Naive thymus-derived CD8-positive, alpha-beta T cell (primary cell): ENCODE measurements around the gene KCNH3. TPM values are rescaled to one million over a fixed set of nuclear protein-coding genes. Genes with fewer than 3 reads are reported as not detected.

Experiments
- ATAC-seq, 2 donors: fragments of 150-1000 bp; cut with Tn5 transposase in 1 of 2; sonication (Bioruptor Pico), chemical (Tn5 transposase) in 1 of 2; 1 replicate in 1 of 2; 2 replicates in 1 of 2; pipeline ENCODE4 v1.10.0; 2021; ENCODE audit warnings: mild to moderate bottlenecking in 2 of 2, moderate library complexity in 2 of 2
- POLR2A ChIA-PET: fragments of 350-600 bp; sonication (Branson Sonifier 250); formaldehyde crosslinking; loops from one replicate; lab custom pipeline; 2021; ENCODE audit warnings: antibody characterized with exemption; lab: Charles Lee
- DNase-seq, 10 donors: peaks; one replicate each; pipeline versions ENCODE4 v3.0.0 to v3.0.0-alpha.2; 2020 to 2022
- H3K27ac Mint-ChIP-seq, 10 donors: one replicate each; pipeline ENCODE4 v1.8.0; 2020 to 2022; ENCODE audit warnings: mild to moderate bottlenecking in 10 of 10, mixed read lengths in 10 of 10, moderate library complexity in 4 of 10, inconsistent platforms in 1 of 10
- H3K27me3 Mint-ChIP-seq, 5 donors: one replicate each; pipeline ENCODE4 v1.8.0; 2021 to 2022; ENCODE audit warnings: mixed read lengths in 5 of 5
- H3K36me3 Mint-ChIP-seq, 3 donors: one replicate each; pipeline ENCODE4 v1.8.0; 2020 to 2022; ENCODE audit warnings: mixed read lengths in 3 of 3, mild to moderate bottlenecking in 2 of 3, inconsistent platforms in 1 of 3
- H3K4me1 Mint-ChIP-seq, 4 donors: one replicate each; pipeline ENCODE4 v1.8.0; 2021 to 2022; ENCODE audit warnings: mixed read lengths in 4 of 4
- H3K4me3 Mint-ChIP-seq, 10 donors: one replicate each; pipeline ENCODE4 v1.8.0; 2020 to 2022; ENCODE audit warnings: mild to moderate bottlenecking in 10 of 10, mixed read lengths in 10 of 10, moderate library complexity in 6 of 10, inconsistent platforms in 1 of 10
- H3K9me3 Mint-ChIP-seq, 9 donors: one replicate each; pipeline ENCODE4 v1.8.0; 2020 to 2022; ENCODE audit warnings: mixed read lengths in 9 of 9, mild to moderate bottlenecking in 3 of 9, inconsistent platforms in 1 of 9, moderate library complexity in 1 of 9
- polyA plus RNA-seq, 3 donors: library from polyadenylated mRNA; unstranded; fragments of 300-500 nt; fragmentation: Illumina TruSeq; gene quantifications; one replicate each; pipeline ENCODE4 v1.2.3, GENCODE V29; 2021
- total RNA-seq, 8 experiments: library from RNA in 2 of 8; stranded (reverse) in 2 of 8; gene quantifications; one replicate each; pipeline ENCODE4 v1.2.3 and lab custom pipeline; 2021 to 2026

Gene KCNH3
- total and polyA plus RNA-seq, 5 experiments from 2014 or later: 2.4 to 8.5 (median 5.7) TPM

DNA sequence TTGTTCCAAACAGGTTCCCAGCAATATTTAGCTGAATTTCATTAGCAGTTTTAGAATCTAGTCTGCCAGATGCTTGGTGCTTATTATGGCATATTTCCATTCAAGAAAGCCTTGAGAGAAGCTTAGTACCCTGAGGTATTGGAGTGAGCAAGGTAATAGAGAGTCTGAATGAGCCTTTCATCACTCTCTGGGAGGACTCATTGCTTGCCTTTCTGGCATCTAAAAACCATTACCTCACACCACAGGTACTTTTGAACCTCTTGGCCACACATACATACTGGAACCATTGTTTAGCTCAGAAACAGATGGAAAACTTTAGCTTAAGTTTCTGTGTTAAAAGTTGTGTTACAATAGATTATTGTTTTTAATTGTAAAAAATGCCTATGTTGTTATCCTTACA is 27.4 kb upstream of the KCNH3 start:
- DNase-seq (no peak), ATAC-seq (no peak)
- Mint-ChIP-seq H3K9me3 (no peaks in the 10 kb centered on the region), H3K4me3 (no peak overlapping the region), H3K27ac (no peak overlapping the region), H3K27me3 (no peaks in the 10 kb centered on the region), H3K36me3 (peaks cover 0 to 4% (median 0%) of the 10 kb centered on the region in 3 donors), H3K4me1 (no peaks in the 10 kb centered on the region)
- POLR2A ChIA-PET: interaction anchor here (0.5 kb wide), 2 partner anchors 18 to 152 kb away, joined by 3 read pairs; no protein-coding TSS in a partner anchor

DNA sequence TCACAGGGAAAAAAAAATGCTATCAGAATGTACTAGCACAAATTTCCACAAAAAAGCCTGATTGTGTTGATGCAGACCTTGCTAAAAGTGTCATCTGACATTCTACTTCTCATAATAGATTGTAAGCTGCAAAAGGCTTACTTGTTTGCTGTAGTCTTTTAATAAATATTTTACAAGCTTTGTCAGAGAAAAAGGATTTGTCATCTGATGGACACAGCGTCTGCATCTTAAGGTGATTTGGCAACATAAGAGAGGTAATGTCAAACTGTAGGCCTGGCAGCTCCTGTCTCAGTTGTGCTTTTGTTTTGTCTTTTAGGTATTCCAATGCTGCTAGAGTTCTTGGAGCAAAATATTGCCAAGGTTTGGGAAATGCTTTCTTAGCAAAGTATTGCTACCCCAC is 26.3 kb upstream of the KCNH3 start:
- Mint-ChIP-seq H3K4me1 (no peaks in the 10 kb centered on the region), H3K27me3 (no peaks in the 10 kb centered on the region), H3K36me3 (peaks cover 0 to 4% (median 0%) of the 10 kb centered on the region in 3 donors), H3K9me3 (no peaks in the 10 kb centered on the region), H3K27ac (no peak overlapping the region), H3K4me3 (no peak overlapping the region)
- POLR2A ChIA-PET: no interaction called here
- no peak for ATAC-seq
- no peak for DNase-seq

DNA sequence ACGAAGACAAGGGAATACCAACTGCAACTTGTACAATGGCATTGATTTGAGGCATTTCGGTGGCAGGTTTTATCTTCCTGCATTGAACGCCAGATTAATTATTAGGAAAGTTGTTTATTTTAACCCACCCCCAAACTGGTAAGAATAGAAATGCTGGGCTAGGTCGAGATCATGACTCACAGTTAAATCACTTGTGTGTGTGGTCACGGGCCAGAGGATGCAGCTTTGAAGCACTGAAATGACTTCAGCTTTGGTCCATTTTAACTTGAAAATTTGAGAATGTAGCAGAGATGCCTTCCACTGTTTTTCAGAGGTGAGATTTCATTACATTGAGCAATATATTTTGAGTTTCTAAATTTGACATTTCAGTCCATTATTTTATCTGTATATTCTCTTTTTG is 23.6 kb upstream of the KCNH3 start:
- DNase-seq (no peak), ATAC-seq (no peak)
- Mint-ChIP-seq H3K36me3 (peaks cover 0 to 3% (median 0%) of the 10 kb centered on the region in 3 donors), H3K4me3 (no peak overlapping the region), H3K4me1 (peaks cover 0 to 3% (median 0%) of the 10 kb centered on the region in 4 donors), H3K27ac (no peak overlapping the region), H3K27me3 (no peaks in the 10 kb centered on the region), H3K9me3 (no peaks in the 10 kb centered on the region)
- POLR2A ChIA-PET: no interaction called here

DNA sequence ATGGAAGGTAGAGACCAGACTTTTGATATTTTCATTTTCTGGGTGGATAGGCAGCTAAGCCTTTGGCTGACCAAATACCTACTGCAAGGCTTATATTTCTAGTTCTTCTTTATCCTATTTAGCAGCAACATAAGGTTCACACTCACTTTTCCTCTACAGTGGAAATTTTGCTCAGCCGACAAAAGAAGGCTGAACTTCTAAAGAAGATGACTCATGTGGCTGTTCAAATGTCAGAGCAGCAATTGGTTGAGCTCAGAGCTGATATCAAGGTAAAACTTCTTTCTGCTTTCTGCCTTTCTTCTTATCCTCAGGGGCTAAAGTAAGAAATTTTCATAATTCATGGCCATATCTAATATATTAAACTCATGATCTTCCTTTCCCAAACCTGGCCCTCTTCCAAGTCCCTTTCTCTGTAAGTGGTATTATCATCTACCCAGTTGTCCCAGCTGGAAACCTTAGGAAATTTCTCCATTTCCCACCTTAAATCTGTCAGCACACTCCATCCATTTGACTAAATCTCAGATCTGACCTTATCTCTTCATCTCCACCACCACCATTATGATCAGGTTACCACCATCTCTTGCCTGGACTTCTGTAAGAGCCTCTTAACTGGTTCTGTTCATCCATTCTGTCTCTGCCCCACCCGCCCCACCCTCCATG is 19.8 kb upstream of the KCNH3 start:
- no peaks in the 10 kb centered on the region for H3K9me3 Mint-ChIP-seq
- no peak overlapping the region for H3K4me3 Mint-ChIP-seq
- H3K4me1 Mint-ChIP-seq: peaks cover 0 to 10% (median 0%) of the 10 kb centered on the region in 4 donors
- H3K36me3 Mint-ChIP-seq: peaks cover 0 to 7% (median 4%) of the 10 kb centered on the region in 3 donors
- peak overlapping the region in 1 of 10 donors; percentile 20 for H3K27ac Mint-ChIP-seq
- POLR2A ChIA-PET: interaction anchor here (0.6 kb wide), 1 partner anchor 27 kb away, joined by 3 read pairs; no protein-coding TSS in a partner anchor
- ATAC-seq: no peak
- H3K27me3 Mint-ChIP-seq: no peaks in the 10 kb centered on the region
- no peak for DNase-seq

DNA sequence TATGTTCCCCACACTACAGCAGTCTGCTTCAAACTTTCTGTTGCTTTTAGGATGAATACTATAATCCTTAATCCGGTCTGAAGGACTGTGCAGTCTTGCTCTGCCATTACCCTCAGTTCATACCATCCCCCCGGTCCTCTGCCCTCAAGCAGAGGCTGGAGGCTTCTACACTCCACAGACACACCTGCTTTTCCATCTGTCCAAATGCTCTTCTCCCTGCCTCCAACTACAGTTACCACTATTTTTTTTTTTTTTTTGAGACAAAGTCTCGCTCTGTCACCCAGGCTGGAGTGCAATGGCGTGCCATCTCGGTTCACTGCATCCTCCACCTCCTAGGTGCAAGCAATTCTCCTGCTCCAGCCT is 19.3 kb upstream of the KCNH3 start:
- POLR2A ChIA-PET: no interaction called here
- H3K36me3 Mint-ChIP-seq: peaks cover 0 to 9% (median 4%) of the 10 kb centered on the region in 3 donors
- no peak for ATAC-seq
- peaks cover 0 to 10% (median 0%) of the 10 kb centered on the region in 4 donors for H3K4me1 Mint-ChIP-seq
- H3K27me3 Mint-ChIP-seq: no peaks in the 10 kb centered on the region
- no peak overlapping the region for H3K4me3 Mint-ChIP-seq
- DNase-seq: no peak
- no peaks in the 10 kb centered on the region for H3K9me3 Mint-ChIP-seq
- peak overlapping the region in 1 of 10 donors; percentile 17 for H3K27ac Mint-ChIP-seq

DNA sequence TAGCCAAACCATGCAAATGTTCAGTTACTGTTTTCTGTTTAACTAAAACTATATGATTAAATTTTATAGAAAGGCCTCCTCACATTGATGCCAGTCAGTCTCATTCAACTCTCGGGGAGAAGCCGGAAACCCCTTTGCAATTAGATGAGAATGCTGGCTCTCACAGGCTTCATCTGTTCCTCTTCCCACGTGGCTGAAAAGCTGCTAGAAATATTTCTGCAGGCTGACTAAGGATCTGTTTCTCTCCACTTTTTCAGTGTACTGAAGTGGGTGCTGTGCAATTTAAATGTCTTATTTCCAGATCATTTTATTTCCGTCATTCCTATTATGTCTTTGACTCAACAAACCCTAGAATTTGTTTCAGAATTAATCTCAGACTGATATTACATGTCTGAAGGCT is 17.4 kb upstream of the KCNH3 start:
- no peak for ATAC-seq
- Mint-ChIP-seq H3K27ac (peak overlapping the region in 1 of 10 donors; percentile 46), H3K4me3 (no peak overlapping the region), H3K36me3 (peaks cover 0 to 20% (median 10%) of the 10 kb centered on the region in 3 donors), H3K9me3 (no peaks in the 10 kb centered on the region), H3K27me3 (no peaks in the 10 kb centered on the region), H3K4me1 (peaks cover 0 to 10% (median 0%) of the 10 kb centered on the region in 4 donors)
- DNase-seq: no peak
- POLR2A ChIA-PET: no interaction called here

DNA sequence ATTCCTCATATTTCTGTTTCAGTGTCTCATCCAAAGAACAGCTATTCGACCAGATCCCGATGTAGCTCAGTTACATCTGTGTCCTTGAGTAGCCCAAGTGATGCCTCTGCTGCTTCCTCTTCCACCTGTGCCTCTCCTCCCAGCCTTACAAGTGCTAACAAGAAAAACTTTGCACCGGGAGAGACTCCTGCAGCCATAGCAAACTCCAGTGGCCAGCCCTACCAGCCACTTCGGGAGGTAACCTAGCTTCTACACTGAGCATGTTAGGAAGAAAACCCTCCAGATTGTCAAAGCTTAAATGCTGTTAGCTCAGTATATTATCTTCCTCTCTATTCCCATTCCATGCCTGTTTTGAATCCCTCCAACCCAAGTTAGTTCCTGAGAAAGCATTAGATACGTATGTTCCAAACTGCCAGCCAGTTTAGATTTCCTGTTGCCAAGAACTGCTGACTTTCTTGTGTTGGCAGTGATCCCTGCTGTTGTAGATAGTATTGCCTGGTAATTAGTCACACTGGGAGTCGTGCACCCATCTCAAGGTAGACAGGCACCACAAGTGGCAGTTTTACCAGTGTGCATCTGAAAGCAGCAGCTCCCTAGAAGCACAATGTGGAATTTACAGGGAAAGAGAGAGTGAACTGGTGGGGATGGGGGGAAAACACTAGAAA is 14.0 kb upstream of the KCNH3 start:
- Mint-ChIP-seq H3K36me3 (peaks cover 0 to 17% (median 10%) of the 10 kb centered on the region in 3 donors), H3K9me3 (no peaks in the 10 kb centered on the region), H3K27ac (no peak overlapping the region), H3K27me3 (no peaks in the 10 kb centered on the region), H3K4me1 (peaks cover 0 to 7% (median 0%) of the 10 kb centered on the region in 4 donors), H3K4me3 (no peak overlapping the region)
- DNase-seq: no peak
- ATAC-seq: no peak
- POLR2A ChIA-PET: no interaction called here

DNA sequence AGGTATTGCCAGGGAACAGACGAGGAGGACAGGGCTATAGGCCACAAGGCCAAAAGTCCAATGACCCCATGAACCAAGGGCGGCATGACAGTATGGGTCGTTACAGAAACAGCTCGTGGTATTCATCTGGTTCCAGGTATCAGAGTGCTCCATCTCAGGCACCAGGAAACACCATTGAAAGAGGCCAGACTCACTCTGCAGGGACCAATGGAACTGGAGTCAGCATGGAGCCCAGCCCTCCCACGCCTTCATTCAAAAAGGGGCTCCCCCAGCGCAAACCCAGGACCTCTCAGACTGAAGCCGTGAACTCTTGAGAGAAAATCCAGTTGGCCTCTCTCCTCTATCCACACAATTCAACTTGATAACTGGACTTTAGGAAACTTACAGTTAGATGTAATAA is 12.9 kb upstream of the KCNH3 start:
- POLR2A ChIA-PET: no interaction called here
- ATAC-seq: no peak
- DNase-seq: no peak
- Mint-ChIP-seq H3K9me3 (no peaks in the 10 kb centered on the region), H3K4me1 (peaks cover 0 to 7% (median 0%) of the 10 kb centered on the region in 4 donors), H3K36me3 (peaks cover 0 to 14% (median 10%) of the 10 kb centered on the region in 3 donors), H3K27ac (no peak overlapping the region), H3K4me3 (no peak overlapping the region), H3K27me3 (no peaks in the 10 kb centered on the region)

DNA sequence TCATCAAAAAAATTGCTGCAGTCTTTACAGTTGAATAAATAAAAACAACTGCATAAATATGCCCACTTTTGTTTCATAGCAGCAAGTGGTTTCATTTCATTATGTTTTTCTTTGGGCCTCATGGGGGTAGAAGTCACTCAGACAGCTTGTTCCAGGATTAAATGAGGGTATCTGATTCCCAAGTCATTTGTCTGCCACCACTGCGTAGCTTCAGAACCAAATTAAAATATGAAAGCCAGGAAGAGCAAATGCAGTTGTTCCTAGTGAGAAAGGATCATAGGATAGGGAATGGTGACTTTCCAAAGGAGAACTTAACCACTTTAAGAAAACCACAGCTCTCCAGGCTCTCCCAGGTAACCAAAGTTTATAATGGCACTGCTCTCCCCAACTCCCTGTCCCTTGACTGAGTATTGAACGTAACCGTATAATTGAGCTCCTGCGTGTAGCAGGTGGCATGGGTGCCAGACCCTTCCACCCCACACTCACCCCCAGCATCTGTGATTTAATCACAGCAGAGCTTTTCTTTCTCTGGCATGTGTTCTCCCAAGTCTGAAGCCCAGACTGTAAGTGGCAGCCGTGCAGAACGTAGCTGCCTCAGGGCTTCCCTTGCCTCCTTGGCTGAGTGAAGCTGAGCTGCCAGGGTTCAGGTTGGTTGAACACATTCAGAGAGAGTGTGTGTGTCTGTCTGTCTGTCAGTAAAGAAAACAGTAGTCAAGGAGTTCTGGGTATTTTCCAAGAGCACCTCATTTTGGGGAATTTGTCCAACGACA is 11.3 kb upstream of the KCNH3 start:
- DNase-seq (no peak), ATAC-seq (no peak)
- POLR2A ChIA-PET: no interaction called here
- H3K27me3 Mint-ChIP-seq: no peaks in the 10 kb centered on the region
- H3K4me1 Mint-ChIP-seq: no peaks in the 10 kb centered on the region
- no peak overlapping the region for H3K4me3 Mint-ChIP-seq
- peaks cover 0 to 14% (median 7%) of the 10 kb centered on the region in 3 donors for H3K36me3 Mint-ChIP-seq
- no peaks in the 10 kb centered on the region for H3K9me3 Mint-ChIP-seq
- no peak overlapping the region for H3K27ac Mint-ChIP-seq

DNA sequence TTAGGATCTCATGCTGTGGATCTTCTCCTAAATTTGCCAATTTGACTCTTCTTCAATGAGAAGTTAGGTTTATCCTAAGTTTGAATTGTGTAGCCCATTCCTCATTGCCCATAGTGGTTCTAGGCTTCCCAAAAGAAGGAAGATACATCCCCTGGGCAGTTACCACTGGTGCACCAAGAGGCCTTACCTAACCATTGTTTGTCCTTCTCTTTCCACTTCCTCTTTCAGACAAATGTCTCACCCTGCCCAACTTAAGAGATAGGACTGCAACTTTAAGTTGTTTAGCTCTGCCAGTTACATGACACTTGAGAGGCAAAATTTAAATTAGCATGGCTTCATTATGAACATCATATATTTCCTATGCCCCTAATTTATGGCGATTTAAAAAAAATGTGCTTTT is 9.4 kb upstream of the KCNH3 start:
- Mint-ChIP-seq H3K9me3 (no peaks in the 10 kb centered on the region), H3K4me3 (no peak overlapping the region), H3K36me3 (peaks cover 0 to 11% (median 7%) of the 10 kb centered on the region in 3 donors), H3K4me1 (no peaks in the 10 kb centered on the region), H3K27me3 (no peaks in the 10 kb centered on the region), H3K27ac (no peak overlapping the region)
- DNase-seq (no peak), ATAC-seq (no peak)
- POLR2A ChIA-PET: interaction anchor here (0.6 kb wide), 1 partner anchor 18 kb away, joined by 3 read pairs; no protein-coding TSS in a partner anchor

DNA sequence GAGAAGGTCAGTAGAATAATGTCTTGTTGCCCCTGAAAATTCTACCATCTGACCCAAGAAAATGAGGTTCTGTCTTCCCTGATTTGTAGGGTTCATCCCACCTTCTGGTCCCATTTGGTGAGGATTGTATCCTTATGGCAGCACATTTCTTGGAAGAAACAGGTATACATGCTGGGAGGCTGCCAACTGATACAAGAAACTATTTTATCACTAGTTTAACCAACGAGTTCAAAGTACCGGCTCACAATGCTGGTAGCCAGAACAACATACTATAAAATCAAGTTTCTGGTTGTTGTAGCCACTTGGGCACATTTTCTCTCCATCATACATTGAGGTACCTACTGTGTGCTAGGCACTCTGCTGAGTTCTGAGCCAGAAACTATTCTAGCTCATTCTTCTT is 7.1 kb upstream of the KCNH3 start:
- DNase-seq (no peak), ATAC-seq (no peak)
- Mint-ChIP-seq H3K27ac (no peak overlapping the region), H3K36me3 (no peaks in the 10 kb centered on the region), H3K9me3 (no peaks in the 10 kb centered on the region), H3K4me3 (no peak overlapping the region), H3K27me3 (peaks cover 0 to 2% (median 0%) of the 10 kb centered on the region in 5 donors), H3K4me1 (peaks cover 2 to 9% (median 4%) of the 10 kb centered on the region in 4 donors)
- POLR2A ChIA-PET: no interaction called here

DNA sequence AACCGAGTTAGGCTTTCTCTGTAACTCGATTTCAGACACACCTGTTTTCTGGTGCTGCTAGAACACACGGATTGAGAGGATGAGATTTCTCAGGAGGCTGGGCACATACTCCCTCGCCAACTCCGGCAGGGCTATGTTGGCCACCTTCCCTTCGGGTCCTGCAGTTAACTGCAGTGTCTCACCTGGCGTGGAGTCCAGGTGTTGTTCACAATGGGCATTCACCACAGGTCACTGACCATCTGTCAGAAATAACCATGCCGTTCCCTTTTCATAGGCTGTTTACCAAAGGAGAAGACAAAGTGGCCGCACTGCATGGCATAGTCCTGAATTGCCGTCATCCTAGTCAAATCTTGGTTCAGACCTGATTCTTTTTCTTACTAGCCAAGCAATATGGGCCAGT is 5.5 kb upstream of the KCNH3 start:
- H3K4me3 Mint-ChIP-seq: no peak overlapping the region
- H3K27me3 Mint-ChIP-seq: peaks cover 0 to 5% (median 0%) of the 10 kb centered on the region in 5 donors
- H3K36me3 Mint-ChIP-seq: no peaks in the 10 kb centered on the region
- peak overlapping the region in 1 of 10 donors; percentile 53 for H3K27ac Mint-ChIP-seq
- H3K4me1 Mint-ChIP-seq: peaks cover 4 to 19% (median 8%) of the 10 kb centered on the region in 4 donors
- DNase-seq (no peak), ATAC-seq (no peak)
- POLR2A ChIA-PET: interaction anchor here (0.7 kb wide), 1 partner anchor 63 kb away, joined by 5 read pairs; no protein-coding TSS in a partner anchor
- no peaks in the 10 kb centered on the region for H3K9me3 Mint-ChIP-seq
